HL-60 (cell line): ENCODE measurements around the gene FKBP6.

Experiments used
- DNase-seq, 2 experiments: peaks; one replicate each; pipeline ENCODE4 v3.0.0-alpha.2; 2010 to 2020; ENCODE audit warnings: low read depth in 1 of 2, low spot score in 1 of 2
- H3K27ac ChIP-seq: fragments of 250-450 bp; sonication (Bioruptor Pico); replicated peaks from 2 replicates; pipeline ENCODE4 v1.5.1; 2020; ENCODE audit warnings: mild to moderate bottlenecking, moderate library complexity
- H3K27me3 ChIP-seq: fragments of 250-450 bp; sonication (Bioruptor Pico); 2 replicates; pipeline ENCODE4 v1.5.1; 2021; ENCODE audit warnings: mild to moderate bottlenecking, moderate library complexity; ENCODE audit not compliant: insufficient read depth, poor library complexity, severe bottlenecking
- H3K4me3 ChIP-seq: replicated peaks from 2 replicates; pipeline ENCODE4 v1.5.1; 2011; ENCODE audit warnings: mild to moderate bottlenecking, control low read depth, low read length; ENCODE audit not compliant: insufficient read depth
- CTCF ChIP-seq: IDR thresholded peaks from one replicate; pipeline ENCODE4 v1.5.1; 2011; ENCODE audit warnings: low read length, control low read depth, inconsistent platforms; ENCODE audit not compliant: insufficient read depth
- GABPA ChIP-seq: IDR thresholded peaks from 2 replicates; pipeline ENCODE4 v1.6.1; 2012; ENCODE audit warnings: low read depth
- POLR2AphosphoS5 ChIP-seq: IDR thresholded peaks from 2 replicates; pipeline ENCODE4 v1.6.1; 2012; ENCODE audit warnings: low read depth
- SPI1 ChIP-seq: IDR thresholded peaks from 2 replicates; pipeline ENCODE4 v1.6.1; 2012; ENCODE audit warnings: low read depth, mild to moderate bottlenecking, borderline replicate concordance
- TF ChIP-seq, protein P1 (sequence below): IDR thresholded peaks from 2 replicates; pipeline ENCODE4 v1.6.1; 2012; ENCODE audit warnings: low read depth; ENCODE audit not compliant: insufficient replicate concordance

The FKBP6 gene

DNA sequence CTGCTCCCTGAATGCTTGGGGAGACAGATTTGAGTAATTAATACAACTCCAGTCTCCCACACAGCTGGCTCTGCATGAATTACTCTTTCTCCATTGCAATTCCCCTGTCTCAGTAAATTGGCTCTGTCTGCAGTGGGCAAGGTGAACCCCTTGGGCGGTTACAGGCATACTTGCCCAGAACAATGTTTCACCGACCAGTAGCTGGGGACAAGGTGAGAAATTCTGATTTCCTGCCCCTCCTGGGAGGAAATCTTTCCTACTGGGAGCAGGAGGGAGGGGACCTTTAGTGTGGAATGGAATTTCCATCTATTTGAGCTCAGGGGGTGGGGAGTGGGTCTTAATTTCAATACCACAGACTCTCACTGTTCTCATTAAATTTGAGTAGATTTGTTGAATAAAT, 63.4 kb downstream of the FKBP6 start:
- no peak overlapping the region for H3K27ac ChIP-seq
- no peak for TF ChIP-seq CTCF
- TF ChIP-seq, protein P1, sequence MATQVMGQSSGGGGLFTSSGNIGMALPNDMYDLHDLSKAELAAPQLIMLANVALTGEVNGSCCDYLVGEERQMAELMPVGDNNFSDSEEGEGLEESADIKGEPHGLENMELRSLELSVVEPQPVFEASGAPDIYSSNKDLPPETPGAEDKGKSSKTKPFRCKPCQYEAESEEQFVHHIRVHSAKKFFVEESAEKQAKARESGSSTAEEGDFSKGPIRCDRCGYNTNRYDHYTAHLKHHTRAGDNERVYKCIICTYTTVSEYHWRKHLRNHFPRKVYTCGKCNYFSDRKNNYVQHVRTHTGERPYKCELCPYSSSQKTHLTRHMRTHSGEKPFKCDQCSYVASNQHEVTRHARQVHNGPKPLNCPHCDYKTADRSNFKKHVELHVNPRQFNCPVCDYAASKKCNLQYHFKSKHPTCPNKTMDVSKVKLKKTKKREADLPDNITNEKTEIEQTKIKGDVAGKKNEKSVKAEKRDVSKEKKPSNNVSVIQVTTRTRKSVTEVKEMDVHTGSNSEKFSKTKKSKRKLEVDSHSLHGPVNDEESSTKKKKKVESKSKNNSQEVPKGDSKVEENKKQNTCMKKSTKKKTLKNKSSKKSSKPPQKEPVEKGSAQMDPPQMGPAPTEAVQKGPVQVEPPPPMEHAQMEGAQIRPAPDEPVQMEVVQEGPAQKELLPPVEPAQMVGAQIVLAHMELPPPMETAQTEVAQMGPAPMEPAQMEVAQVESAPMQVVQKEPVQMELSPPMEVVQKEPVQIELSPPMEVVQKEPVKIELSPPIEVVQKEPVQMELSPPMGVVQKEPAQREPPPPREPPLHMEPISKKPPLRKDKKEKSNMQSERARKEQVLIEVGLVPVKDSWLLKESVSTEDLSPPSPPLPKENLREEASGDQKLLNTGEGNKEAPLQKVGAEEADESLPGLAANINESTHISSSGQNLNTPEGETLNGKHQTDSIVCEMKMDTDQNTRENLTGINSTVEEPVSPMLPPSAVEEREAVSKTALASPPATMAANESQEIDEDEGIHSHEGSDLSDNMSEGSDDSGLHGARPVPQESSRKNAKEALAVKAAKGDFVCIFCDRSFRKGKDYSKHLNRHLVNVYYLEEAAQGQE = no peak

DNA sequence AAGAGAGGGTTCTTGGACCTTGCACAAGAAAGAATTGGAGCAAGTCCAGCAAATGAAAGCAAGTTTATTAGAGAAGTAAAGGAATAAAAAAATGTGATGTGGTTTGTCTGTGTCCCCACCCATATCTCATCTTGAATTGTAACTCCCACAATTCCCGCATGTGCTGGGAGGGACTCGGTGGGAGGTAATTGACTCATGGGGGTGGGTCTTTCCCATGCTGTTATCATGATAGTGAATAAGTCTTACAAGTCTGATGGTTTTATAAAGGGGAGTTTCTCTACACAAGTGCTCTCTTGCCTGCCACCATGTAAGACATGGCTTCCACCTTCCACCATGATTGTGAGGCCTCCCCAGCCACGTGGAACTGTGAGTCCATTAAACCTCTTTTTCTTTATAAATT, 66.5 kb downstream of the FKBP6 start:
- TF ChIP-seq POLR2AphosphoS5 = no peak
- no peak for TF ChIP-seq SPI1
- no peak for TF ChIP-seq CTCF
- TF ChIP-seq GABPA = no peak
- TF ChIP-seq, protein P1 = no peak
- H3K27me3 ChIP-seq = no peaks in the 10 kb centered on the region

More for the DNA sequence above, 63.4 kb downstream of the FKBP6 start:
- DNase-seq = no peak
- H3K4me3 ChIP-seq = no peak overlapping the region
- no peaks in the 10 kb centered on the region for H3K27me3 ChIP-seq

DNA sequence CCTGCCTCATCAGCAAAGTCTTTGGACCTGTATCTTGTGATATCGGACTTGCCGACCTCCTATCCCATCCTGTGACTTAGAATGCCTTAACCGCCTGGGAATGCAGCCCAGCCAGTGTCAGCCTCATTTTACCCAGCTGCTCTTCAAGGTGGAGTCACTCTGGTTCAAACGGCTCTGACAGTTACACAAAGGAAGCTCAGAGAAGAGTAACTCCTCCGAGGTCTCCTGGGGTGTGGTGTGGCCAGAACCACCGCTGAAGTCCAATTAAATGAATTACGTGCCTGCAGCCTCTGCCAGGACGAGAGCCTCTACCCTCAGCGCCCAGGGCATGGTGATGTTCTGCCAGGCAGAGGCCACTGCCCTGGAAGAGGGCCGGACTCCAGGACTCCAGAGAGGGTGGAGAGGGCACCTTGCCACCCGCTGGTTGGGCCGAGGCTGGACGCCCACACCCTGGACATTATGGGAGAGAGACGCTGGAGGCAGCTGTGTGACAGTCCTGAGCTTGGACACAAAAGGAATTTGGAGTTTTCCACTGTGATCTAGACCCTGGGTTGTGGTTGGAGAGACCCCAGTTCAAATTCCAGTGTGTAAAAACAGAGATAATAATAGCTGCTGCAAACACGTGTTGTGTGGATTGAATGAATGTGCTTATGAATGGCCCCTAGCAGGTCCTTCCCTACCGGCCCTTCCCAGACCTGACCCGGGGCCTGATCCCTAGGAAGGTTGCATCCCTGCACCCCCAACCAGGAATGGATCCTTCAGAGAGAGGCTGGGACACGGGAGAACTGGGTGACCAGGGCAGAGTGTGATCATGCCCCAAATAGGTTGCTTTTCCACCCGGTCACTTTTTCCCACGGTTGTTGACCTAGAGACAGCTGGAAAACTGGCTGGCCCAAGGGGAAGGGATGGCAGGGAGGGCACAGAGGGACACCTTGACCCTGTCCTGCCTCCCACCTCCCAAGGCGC, 67.9 kb downstream of the FKBP6 start:
- H3K4me3 ChIP-seq = no peak overlapping the region
- H3K27me3 ChIP-seq = no peaks in the 10 kb centered on the region
- no peak for TF ChIP-seq GABPA
- no peak for TF ChIP-seq SPI1
- TF ChIP-seq, protein P1 = no peak
- TF ChIP-seq CTCF = no peak
- no peak for TF ChIP-seq POLR2AphosphoS5
- no peak overlapping the region for H3K27ac ChIP-seq
- no peak for DNase-seq

More for the DNA sequence above, 66.5 kb downstream of the FKBP6 start:
- Histone ChIP-seq H3K4me3 (no peak overlapping the region), H3K27ac (no peak overlapping the region)
- no peak for DNase-seq
